H1 (cell line): Measurements from ENCODE around the gene MYH9. TPM values are rescaled to one million over a fixed set of nuclear protein-coding genes. Genes with fewer than 3 reads are reported as not detected.

Source experiments
- CTCF ChIA-PET: fragments of 300-600 bp; sonication (Branson Sonifier 250); formaldehyde crosslinking; loops from one replicate; lab custom pipeline; 2021; ENCODE audit not compliant: partially characterized antibody; lab: Charles Lee
- POLR2A ChIA-PET: fragments of 300-600 bp; sonication (Branson Sonifier 250); formaldehyde crosslinking; loops from one replicate; lab custom pipeline; 2021; ENCODE audit warnings: inconsistent platforms; ENCODE audit not compliant: partially characterized antibody; lab: Charles Lee
- DNase-seq, 2 experiments: peaks; one replicate each; pipeline versions ENCODE4 v3.0.0 to v3.0.0-alpha.2; 2010 to 2022; ENCODE audit warnings: low spot score in 2 of 2, low read depth in 1 of 2, mixed read lengths in 1 of 2
- FAIRE-seq: peaks from 2 replicates; lab custom pipeline; 2011; peaks lifted over from hg19 to GRCh38; lab: Jason Lieb, UNC
- H2AFZ ChIP-seq: 2 replicates; pipeline ENCODE4 v1.8.1; 2012; ENCODE audit warnings: low read length, inconsistent platforms
- H2AK5ac ChIP-seq: 2 replicates; pipeline ENCODE4 v1.6.1; 2013; ENCODE audit warnings: low read depth, low read length
- H2BK120ac ChIP-seq: replicated peaks from 2 replicates; pipeline ENCODE3; 2013; ENCODE audit warnings: low read depth, low read length, inconsistent platforms
- H2BK12ac ChIP-seq: 2 replicates; pipeline ENCODE4 v1.6.1; 2013; ENCODE audit warnings: low read depth, low read length
- H2BK15ac ChIP-seq: 2 replicates; pipeline ENCODE4 v1.6.1; 2013; ENCODE audit warnings: low read length
- H2BK20ac ChIP-seq: 2 replicates; pipeline ENCODE4 v1.6.1; 2013; ENCODE audit warnings: low read length
- H2BK5ac ChIP-seq: 2 replicates; pipeline ENCODE4 v1.6.1; 2013; ENCODE audit warnings: low read depth, low read length
- H3K14ac ChIP-seq: 2 replicates; pipeline ENCODE4 v1.6.1; 2013; ENCODE audit warnings: inconsistent platforms; ENCODE audit not compliant: insufficient read length
- H3K18ac ChIP-seq: 2 replicates; pipeline ENCODE4 v1.6.1; 2013; ENCODE audit warnings: low read length; ENCODE audit errors: extremely low read depth
- H3K23ac ChIP-seq: 2 replicates; pipeline ENCODE4 v1.6.1; 2013; ENCODE audit warnings: inconsistent platforms; ENCODE audit not compliant: insufficient read length
- H3K23me2 ChIP-seq: 2 replicates; pipeline ENCODE4 v1.6.1; 2013; ENCODE audit warnings: low read depth, low read length
- H3K27ac ChIP-seq: 2 replicates; pipeline ENCODE4 v1.6.1; 2011; ENCODE audit warnings: low read depth, low read length, inconsistent platforms
- H3K27me3 ChIP-seq, 4 experiments: replicated peaks in 1 of 4; 1 replicate in 1 of 4; 2 replicates in 3 of 4; pipeline versions ENCODE4 v1.6.1 to v1.8.1; 2011 to 2013; ENCODE audit warnings: low read length in 3 of 4, mild to moderate bottlenecking in 3 of 4, inconsistent platforms in 2 of 4, mixed read lengths in 2 of 4, moderate library complexity in 1 of 4; ENCODE audit not compliant: control insufficient read depth in 3 of 4, insufficient read depth in 3 of 4; ENCODE audit errors: extremely low read depth in 1 of 4
- H3K36me3 ChIP-seq, 4 experiments: 2 replicates each; pipeline versions ENCODE4 v1.6.1 to v1.8.1; 2011 to 2013; ENCODE audit warnings: mild to moderate bottlenecking in 4 of 4, low read length in 3 of 4, moderate library complexity in 2 of 4, control low read depth in 1 of 4, inconsistent platforms in 1 of 4; ENCODE audit not compliant: insufficient read depth in 4 of 4, control insufficient read depth in 2 of 4
- H3K4ac ChIP-seq: replicated peaks from 2 replicates; pipeline ENCODE3; 2013; ENCODE audit warnings: low read length, low read depth, mixed read lengths, inconsistent platforms; ENCODE audit not compliant: insufficient read length
- H3K4me1 ChIP-seq, 4 experiments: replicated peaks in 1 of 4; 1 replicate in 1 of 4; 2 replicates in 3 of 4; pipeline versions ENCODE4 v1.6.1 to v1.8.1; 2011 to 2013; ENCODE audit warnings: low read length in 3 of 4, inconsistent platforms in 2 of 4, mixed read lengths in 1 of 4; ENCODE audit not compliant: insufficient read depth in 4 of 4, control insufficient read depth in 3 of 4
- H3K4me2 ChIP-seq, 2 experiments: 2 replicates each; pipeline versions ENCODE4 v1.6.1 to v1.8.1; 2011 to 2013; ENCODE audit warnings: low read depth in 2 of 2, low read length in 2 of 2, control low read depth in 1 of 2, inconsistent platforms in 1 of 2, mild to moderate bottlenecking in 1 of 2; ENCODE audit not compliant: insufficient read depth in 1 of 2
- H3K4me3 ChIP-seq, 4 experiments: fragments of 200-600, 300-600 bp in 1 of 4; sonication (generic), shearing (Covaris generic), sonication (Bioruptor Twin) in 1 of 4; 2 replicates each; pipeline versions ENCODE4 v1.5.1 to v1.8.1; 2011 to 2016; ENCODE audit warnings: low read length in 4 of 4, low read depth in 3 of 4, control low read depth in 2 of 4, inconsistent platforms in 2 of 4, mild to moderate bottlenecking in 2 of 4, mixed read lengths in 1 of 4, moderate library complexity in 1 of 4; ENCODE audit not compliant: insufficient read depth in 2 of 4; ENCODE audit errors: extremely low read depth in 1 of 4
- H3K56ac ChIP-seq: replicated peaks from 2 replicates; pipeline ENCODE3; 2013; ENCODE audit warnings: low read depth, mild to moderate bottlenecking, mixed read lengths, low read length, inconsistent platforms; ENCODE audit not compliant: insufficient read length
- H3K79me1 ChIP-seq: 2 replicates; pipeline ENCODE4 v1.6.1; 2013; ENCODE audit warnings: low read depth, low read length, control low read depth
- H3K79me2 ChIP-seq, 2 experiments: 2 replicates each; pipeline versions ENCODE4 v1.6.1 to v1.8.1; 2012 to 2013; ENCODE audit warnings: low read length in 2 of 2, mild to moderate bottlenecking in 2 of 2, inconsistent platforms in 1 of 2; ENCODE audit not compliant: insufficient read depth in 2 of 2, control insufficient read depth in 1 of 2
- H3K9ac ChIP-seq, 4 experiments: replicated peaks in 1 of 4; 1 replicate in 1 of 4; 2 replicates in 3 of 4; pipeline versions ENCODE4 v1.6.1 to v1.8.1; 2011 to 2013; ENCODE audit warnings: low read depth in 3 of 4, low read length in 3 of 4, control low read depth in 2 of 4, mild to moderate bottlenecking in 2 of 4, moderate library complexity in 2 of 4, inconsistent platforms in 1 of 4; ENCODE audit errors: extremely low read depth in 1 of 4
- H3K9me3 ChIP-seq, 2 experiments: 2 replicates each; pipeline versions ENCODE4 v1.6.1 to v1.8.1; 2012 to 2013; ENCODE audit warnings: mild to moderate bottlenecking in 2 of 2, moderate library complexity in 2 of 2, control low read depth in 1 of 2, inconsistent platforms in 1 of 2, low read depth in 1 of 2, low read length in 1 of 2, mixed read lengths in 1 of 2; ENCODE audit not compliant: insufficient read depth in 2 of 2
- H4K20me1 ChIP-seq, 2 experiments: replicated peaks in 1 of 2; 2 replicates each; pipeline versions ENCODE3 to v1.8.1; 2011 to 2013; ENCODE audit warnings: inconsistent platforms in 2 of 2, low read length in 2 of 2, mild to moderate bottlenecking in 1 of 2; ENCODE audit not compliant: insufficient read depth in 2 of 2, control insufficient read depth in 1 of 2
- H4K5ac ChIP-seq: 2 replicates; pipeline ENCODE4 v1.6.1; 2013; ENCODE audit warnings: low read length, low read depth, mixed read lengths, inconsistent platforms; ENCODE audit not compliant: insufficient read length
- H4K8ac ChIP-seq: 2 replicates; pipeline ENCODE4 v1.8.0; 2013; ENCODE audit warnings: mild to moderate bottlenecking, moderate library complexity, low read length, inconsistent platforms; ENCODE audit not compliant: insufficient read depth; ENCODE audit errors: extremely low read depth
- H4K91ac ChIP-seq: replicated peaks from 2 replicates; pipeline ENCODE3; 2013; ENCODE audit warnings: low read length, mixed read lengths, inconsistent platforms; ENCODE audit not compliant: insufficient read length
- CHD2 ChIP-seq: IDR thresholded peaks from 2 replicates; pipeline ENCODE4 v1.6.1; 2012; ENCODE audit warnings: low read length, improper control_type of control experiment
- FOSL1 ChIP-seq: IDR thresholded peaks from 2 replicates; pipeline ENCODE4 v1.6.1; 2011; ENCODE audit warnings: mild to moderate bottlenecking, low read depth, low read length, moderate library complexity; ENCODE audit not compliant: insufficient read depth
- TEAD4 ChIP-seq: IDR thresholded peaks from 2 replicates; pipeline ENCODE4 v1.6.1; 2012; ENCODE audit warnings: low read depth, low read length, inconsistent platforms, mixed read lengths
- WGBS, 2 experiments: shearing (Covaris generic) in 1 of 2; methylation state at CpG; one replicate each; pipeline versions ENCODE4 v1.1.6 to v1.1.7; 2013 to 2015; ENCODE audit warnings: low lambda C conversion rate in 2 of 2, mixed read lengths in 2 of 2, inconsistent platforms in 1 of 2, low coverage in 1 of 2, missing lambda C conversion rate in 1 of 2; ENCODE audit not compliant: insufficient replicate concordance in 2 of 2, insufficient coverage in 1 of 2, insufficient read length in 1 of 2; ENCODE audit errors: extremely low coverage in 1 of 2, missing lambda C conversion rate in 1 of 2; 5-methylcytosine and 5-hydroxymethylcytosine counted together
- polyA plus RNA-seq, 7 experiments: library from polyadenylated mRNA; depleted of rRNA in 3 of 7; stranded (reverse) in 5 of 7; unstranded in 2 of 7; fragments of >200 nt in 5 of 7; fragments of 200-250 nt in 2 of 7; gene quantifications; 1 replicate in 5 of 7; 2 replicates in 1 of 7; 4 replicates in 1 of 7; pipeline versions ENCODE4 v1.2.1 to v1.2.3, GENCODE V29; 2011 to 2013; ENCODE audit warnings: missing spikeins in 2 of 7, mixed read lengths in 2 of 7
- total RNA-seq: library from RNA; stranded (reverse); fragmentation: NEBNext Ultra II Directional; extraction: Animal tissue kit (Norgen Biotek cat#: 25700); gene quantifications from 2 replicates; pipeline ENCODE4 v1.2.1, GENCODE V29; 2021

Gene MYH9
- total and polyA plus RNA-seq, 2 of the 8 experiments (the other 6 are each of a cell fraction or from before 2014, with no cell fraction given) = 24.9 to 322 TPM

DNA sequence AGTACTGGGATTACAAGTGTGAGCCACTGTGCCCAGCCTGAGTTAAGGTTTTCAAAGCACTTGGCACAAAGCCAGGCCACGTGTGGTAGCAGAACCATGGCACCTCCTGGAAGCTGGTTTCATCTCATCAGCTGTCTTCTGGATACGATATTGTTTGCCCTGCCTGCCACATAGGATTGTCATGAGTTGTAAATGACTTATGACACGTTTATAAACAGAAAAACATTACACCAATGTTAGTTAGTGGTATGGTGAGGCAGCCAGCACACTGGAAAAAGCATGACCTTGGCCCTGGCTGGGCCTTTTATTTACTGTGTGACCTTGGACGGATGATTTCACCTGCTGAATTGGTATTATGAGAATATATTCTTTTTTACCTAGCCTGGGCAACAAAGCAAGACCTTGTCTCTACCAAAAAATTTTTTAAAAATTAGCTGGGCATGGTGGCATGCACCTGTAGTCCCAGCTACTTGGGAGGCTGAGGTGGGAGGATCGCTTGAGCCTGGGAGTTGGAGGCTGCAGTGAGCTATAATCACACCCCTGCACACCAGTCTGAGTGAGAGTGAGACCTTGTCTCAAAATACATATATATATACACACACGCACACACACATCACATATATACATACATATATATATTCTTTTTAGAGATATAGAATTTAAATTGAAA, 24.0 kb upstream of the MYH9 start:
- POLR2A ChIA-PET = interaction anchor here (0.7 to 3.5 kb wide), 6 partner anchors 10 to 82 kb away, joined by 3 to 33 read pairs (median 8); partner anchors contain the start of gene TXN2

More for the DNA sequence above, 24.0 kb upstream of the MYH9 start:
- no peak overlapping the region for H3K4me3 ChIP-seq
- no peak overlapping the region for H4K5ac ChIP-seq
- no peaks in the 10 kb centered on the region for H3K9me3 ChIP-seq
- H4K8ac ChIP-seq = no peak overlapping the region
- no peaks in the 10 kb centered on the region for H3K79me1 ChIP-seq
- 88% methylated on average over 6 of the region's 6 CpGs; no CpG with 5 or more reads in 1 of the 2 experiments for WGBS, 2 experiments
- CTCF ChIA-PET = interaction anchor here (0.7 to 1.6 kb wide), 3 partner anchors 12 to 89 kb away, joined by 3 to 6 read pairs (median 3); no protein-coding TSS in a partner anchor
- FAIRE-seq (no peak), DNase-seq (no peak)
- H3K23me2 ChIP-seq = peaks cover 3% of the 10 kb centered on the region; the same call in 1 of the 2 replicates
- no peaks in the 10 kb centered on the region for H3K79me2 ChIP-seq
- no peak overlapping the region for H3K18ac ChIP-seq
- H3K9ac ChIP-seq = no peak overlapping the region; a peak in 1 of 7 replicates
- peak overlapping the region; percentile 12 for H3K4ac ChIP-seq
- no peaks in the 10 kb centered on the region for H3K36me3 ChIP-seq
- H3K4me2 ChIP-seq = no peak overlapping the region; a peak in 1 of 4 replicates
- TF ChIP-seq TEAD4 (no peak), FOSL1 (no peak), CHD2 (no peak)
- H2BK5ac ChIP-seq = no peak overlapping the region
- H2BK15ac ChIP-seq = no peak overlapping the region
- no peak overlapping the region; the same call in 1 of the 2 replicates for H2BK12ac ChIP-seq
- no peak overlapping the region for H3K56ac ChIP-seq
- no peak overlapping the region for H3K14ac ChIP-seq
- no peak overlapping the region for H2AK5ac ChIP-seq
- H3K27ac ChIP-seq = no peak overlapping the region
- H4K91ac ChIP-seq = no peak overlapping the region
- H3K27me3 ChIP-seq = no peaks in the 10 kb centered on the region
- H2AFZ ChIP-seq = no peak overlapping the region
- peaks cover 0 to 8% (median 7%) of the 10 kb centered on the region in 4 experiments; a peak in 5 of 7 replicates for H3K4me1 ChIP-seq
- no peak overlapping the region for H3K23ac ChIP-seq
- no peaks in the 10 kb centered on the region for H4K20me1 ChIP-seq
- 0 out of 2 replicates have a peak overlapping the region, but pooled peaks have one; percentile 16 for H2BK20ac ChIP-seq
- no peak overlapping the region for H2BK120ac ChIP-seq
